Left forelimb (tissue), 1 donor: Measurements from ENCODE around the gene DDX39B.

ENCODE experiments used
- DNase-seq: peaks from one replicate; pipeline ENCODE4 v3.0.0-alpha.2; 2018; ENCODE audit warnings: low spot score

Gene DDX39B

GRCh38 chr6:31485055-31485454, 56.7 kb downstream of the DDX39B start:
- DNase-seq: no peak

GRCh38 chr6:31483392-31483791, 58.4 kb downstream of the DDX39B start:
- DNase-seq: no peak

DNA sequence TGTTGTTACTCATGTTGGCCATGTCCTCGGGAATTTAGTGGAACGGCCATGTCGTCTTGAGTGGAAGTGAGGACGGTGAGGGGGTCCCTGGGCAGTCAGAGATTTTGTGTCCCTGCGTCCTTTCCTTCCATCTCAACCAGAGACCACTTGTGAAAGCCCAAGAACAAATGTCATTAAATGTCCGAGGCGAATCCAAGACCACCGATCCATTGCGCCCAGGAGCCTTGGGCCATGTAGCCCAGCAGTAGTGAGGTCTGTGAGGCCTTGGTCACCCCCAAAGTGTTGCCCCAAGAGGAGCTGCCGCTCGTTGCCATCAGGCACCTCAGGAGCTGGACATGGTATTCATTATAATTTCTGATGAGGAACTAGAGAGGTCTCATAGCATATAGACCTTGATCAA, 61.2 kb downstream of the DDX39B start:
- DNase-seq: no peak
